NCI-H1436 treated with DMSO at 0.1 percent for 48 hours (cell line): ENCODE data around the gene PIK3CB.
"Not testable (repeated sequence)": the region's sequence is repeated elsewhere in the genome, so short reads cannot be mapped to it uniquely, and the experiment has no call there.

Experiments used
- DNase-seq: peaks from one replicate; lab custom pipeline; 2025; lab: John Stamatoyannopoulos, UW

The PIK3CB gene

GRCh38 chr3:138747225-138747624, 87.5 kb downstream of the PIK3CB start:
- no peak for DNase-seq

- DNase-seq, result no peak
Measured at GRCh38 chr3:138740072-138740471, 94.7 kb downstream of the PIK3CB start.

GRCh38 chr3:138732456-138732855, 102.3 kb downstream of the PIK3CB start:
- DNase-seq, result no peak

- DNase-seq, result no peak
Measured at GRCh38 chr3:138726946-138727730, 107.6 kb downstream of the PIK3CB start.

DNA sequence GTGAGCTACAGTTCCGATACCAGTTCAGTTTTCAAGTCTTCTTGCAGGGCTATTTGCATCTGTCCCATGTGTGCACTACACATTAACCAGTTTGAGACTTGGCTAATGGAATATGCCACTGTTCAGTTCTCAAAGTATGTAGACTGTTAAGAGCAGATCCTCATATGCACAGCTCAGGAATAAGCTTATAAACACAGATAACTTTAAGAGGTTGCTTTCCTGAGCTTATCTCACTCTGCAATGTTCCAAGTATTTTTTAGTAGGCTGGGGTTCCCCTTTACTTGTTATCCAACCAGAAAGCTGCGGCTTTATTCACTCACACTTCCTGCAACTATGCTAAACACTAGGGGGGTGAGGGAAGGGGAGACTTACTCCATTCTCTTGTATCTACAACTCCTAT, 108.7 kb downstream of the PIK3CB start:
- DNase-seq, result not testable (repeated sequence)

DNA sequence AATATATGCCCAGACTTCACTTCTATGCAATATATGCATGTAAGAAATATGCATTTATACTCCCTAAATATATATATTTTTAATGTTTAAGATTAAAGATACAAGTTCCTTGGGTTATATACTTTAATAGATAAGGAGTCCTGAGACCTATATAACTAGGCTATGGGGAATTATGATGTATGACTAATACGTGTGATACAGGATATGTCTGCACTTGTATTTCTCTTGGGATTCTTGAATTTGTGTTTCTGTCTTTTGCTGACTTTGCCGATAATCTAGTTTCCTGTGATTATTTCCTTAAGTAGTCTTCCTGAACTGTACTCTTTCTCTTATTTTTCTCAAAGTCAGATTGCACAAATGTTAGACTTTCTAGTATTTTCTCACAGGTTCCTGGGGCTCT, 109.6 kb downstream of the PIK3CB start:
- no peak for DNase-seq

DNA sequence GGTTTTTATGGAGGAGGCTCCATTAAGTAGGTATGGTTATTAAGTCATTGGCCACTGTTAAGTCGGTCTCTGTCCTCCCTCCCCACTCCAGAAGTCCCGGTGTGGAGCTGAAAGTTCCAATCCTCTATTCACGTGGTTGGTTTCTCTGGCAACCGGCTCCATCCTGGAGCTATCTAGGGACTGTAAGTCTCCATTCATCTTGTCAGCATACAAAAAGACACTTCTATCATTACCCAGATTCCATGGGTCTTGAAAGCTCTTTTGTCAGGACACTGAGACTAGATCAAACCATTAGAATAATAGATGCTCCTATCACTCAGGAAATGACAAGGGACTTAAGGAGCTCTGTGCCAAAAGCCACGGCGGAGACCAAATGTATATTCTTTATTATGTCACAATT, 110.3 kb downstream of the PIK3CB start:
- no peak for DNase-seq

- DNase-seq, result no peak
Measured at GRCh38 chr3:138718849-138719248, 115.9 kb downstream of the PIK3CB start.

DNA sequence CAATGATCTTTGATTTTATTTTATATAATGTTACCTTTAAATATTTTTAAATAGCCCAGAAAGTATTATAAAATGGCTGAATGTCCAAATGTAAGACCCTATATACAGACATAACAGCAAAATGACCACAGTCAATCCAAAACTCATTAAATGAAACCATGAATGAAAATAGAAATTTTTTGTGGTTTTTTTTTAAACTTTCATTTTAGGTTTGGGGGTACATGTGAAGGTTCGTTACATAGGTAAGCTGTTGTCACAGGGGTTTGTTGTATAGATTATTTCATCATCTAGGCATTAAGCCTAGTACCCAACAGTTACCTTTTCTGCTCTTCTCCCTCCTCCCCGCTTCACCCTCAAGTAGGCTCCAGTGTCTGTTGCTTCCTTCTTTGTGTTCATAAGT, 117.4 kb downstream of the PIK3CB start:
- DNase-seq, result no peak

DNA sequence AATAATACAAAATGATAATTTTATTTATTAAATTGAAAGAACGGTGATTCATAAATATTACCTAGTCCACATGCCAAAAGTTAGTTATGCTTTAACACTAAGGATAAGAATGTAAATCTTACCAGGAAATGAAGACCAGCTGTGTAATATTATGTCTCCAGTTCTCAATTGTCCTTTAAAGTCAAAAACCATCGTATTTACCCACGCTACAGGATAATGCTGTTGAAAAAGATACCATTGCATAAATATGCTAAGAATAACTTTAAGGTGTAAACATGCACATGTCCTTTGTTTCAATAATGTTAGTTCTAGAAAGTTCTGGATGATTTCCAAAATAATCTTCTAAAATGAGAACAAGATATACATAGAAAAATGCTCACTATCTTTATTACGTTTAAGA, 122.6 kb downstream of the PIK3CB start:
- no peak for DNase-seq

GRCh38 chr3:138705675-138706074, 129.1 kb downstream of the PIK3CB start:
- no peak for DNase-seq

GRCh38 chr3:138696666-138697370, 137.9 kb downstream of the PIK3CB start:
- no peak for DNase-seq

DNA sequence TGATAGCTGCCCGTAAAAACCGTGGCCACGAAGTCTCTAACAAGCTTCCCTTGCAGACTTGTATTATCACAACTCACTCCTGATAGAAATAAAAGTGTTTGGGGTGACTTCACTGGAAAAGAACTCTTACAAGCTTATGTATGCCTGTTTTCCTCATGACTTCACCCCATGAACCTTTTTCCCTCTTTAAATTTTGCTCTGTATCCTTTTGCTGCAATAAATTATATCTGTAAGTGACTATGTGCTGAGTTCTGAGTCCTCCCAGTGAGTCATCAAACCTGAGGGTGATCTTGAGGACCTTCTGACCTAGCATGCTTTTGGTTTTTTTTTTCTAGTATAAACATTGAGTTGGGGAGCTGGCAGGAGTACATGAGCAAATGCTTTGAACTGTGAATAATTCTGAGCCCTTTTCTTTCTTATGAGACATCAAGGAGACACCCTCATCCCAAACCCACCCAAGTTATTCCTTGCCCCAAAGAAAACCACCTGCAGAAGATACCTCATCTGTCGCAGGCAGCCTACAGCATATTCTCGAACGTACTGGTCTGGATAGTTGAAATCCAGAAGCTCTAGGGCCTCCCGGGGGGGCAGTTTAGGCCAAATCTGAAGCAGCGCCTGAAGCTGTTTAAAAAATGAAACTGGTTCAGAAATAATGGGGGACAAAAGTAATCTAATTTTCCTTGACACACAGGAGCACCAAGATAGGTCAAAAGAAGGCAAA, 140.3 kb downstream of the PIK3CB start:
- DNase-seq, result no peak

DNA sequence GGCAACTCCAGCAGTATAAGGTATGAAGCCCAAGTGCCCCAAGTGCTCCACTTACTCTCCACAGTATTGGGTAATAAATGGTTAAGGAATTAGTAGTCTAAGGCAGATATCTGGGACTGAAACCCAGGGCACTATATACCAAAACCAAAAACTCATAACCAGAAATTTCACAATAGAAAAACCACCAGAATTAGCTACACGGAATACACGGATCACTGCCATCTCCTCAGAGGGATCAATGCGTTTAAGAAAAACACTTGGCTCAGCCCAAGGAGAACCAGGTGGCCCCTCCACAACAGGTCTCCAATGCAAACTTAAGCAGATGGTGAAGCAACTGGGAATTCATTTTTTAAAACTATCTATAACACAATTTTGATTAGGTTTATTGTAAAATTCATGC, 142.6 kb downstream of the PIK3CB start:
- no peak for DNase-seq

- DNase-seq, result no peak
Measured at GRCh38 chr3:138691351-138691750, 143.4 kb downstream of the PIK3CB start.

DNA sequence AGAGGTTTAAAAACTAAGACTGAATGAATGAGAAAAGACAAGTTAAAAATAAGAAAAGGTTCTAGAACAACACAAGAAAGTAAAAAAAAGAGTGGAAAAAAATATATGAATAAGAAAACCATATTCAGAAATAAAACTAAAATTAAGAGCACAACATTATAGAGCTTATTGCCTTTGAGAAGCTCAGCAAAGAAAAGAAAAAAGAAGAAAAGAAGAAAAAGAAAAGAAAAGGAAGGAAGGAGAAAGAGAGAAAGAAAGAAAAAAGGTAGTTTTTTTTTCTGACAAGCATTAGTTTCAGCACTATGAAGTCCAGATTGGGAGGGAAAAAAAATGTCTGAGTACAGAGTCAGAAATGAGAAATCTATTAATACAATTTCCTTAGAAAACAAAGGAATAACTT, 144.7 kb downstream of the PIK3CB start:
- DNase-seq, result no peak

GRCh38 chr3:138688871-138689299, 145.8 kb downstream of the PIK3CB start:
- DNase-seq, result no peak

- no peak for DNase-seq
Measured at GRCh38 chr3:138687236-138687635, 147.5 kb downstream of the PIK3CB start.

DNA sequence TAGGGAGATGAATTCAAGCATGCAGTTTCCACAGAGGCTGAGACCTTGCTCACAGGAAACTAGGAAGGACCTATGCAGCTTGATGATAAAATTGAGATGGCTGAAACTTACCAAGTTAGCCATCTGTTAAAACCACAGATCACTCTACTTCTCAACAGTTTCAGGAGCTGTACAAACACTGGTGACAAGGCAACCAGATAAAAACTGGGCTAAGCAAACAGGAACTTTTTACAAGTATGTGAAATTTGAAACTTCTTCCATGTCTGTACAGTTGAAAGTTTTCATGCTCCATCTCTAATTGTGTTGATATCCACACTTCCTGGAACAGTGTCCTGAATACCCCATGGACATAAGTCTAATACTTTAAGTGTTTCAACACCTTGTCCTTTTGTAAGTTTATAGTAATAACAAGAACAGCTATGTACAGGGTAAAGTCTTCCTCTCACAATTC, 147.9 kb downstream of the PIK3CB start:
- DNase-seq, result no peak

GRCh38 chr3:138684396-138684795, 150.3 kb downstream of the PIK3CB start:
- DNase-seq, result no peak

- DNase-seq, result no peak
Measured at GRCh38 chr3:138682648-138683047, 152.1 kb downstream of the PIK3CB start.

DNA sequence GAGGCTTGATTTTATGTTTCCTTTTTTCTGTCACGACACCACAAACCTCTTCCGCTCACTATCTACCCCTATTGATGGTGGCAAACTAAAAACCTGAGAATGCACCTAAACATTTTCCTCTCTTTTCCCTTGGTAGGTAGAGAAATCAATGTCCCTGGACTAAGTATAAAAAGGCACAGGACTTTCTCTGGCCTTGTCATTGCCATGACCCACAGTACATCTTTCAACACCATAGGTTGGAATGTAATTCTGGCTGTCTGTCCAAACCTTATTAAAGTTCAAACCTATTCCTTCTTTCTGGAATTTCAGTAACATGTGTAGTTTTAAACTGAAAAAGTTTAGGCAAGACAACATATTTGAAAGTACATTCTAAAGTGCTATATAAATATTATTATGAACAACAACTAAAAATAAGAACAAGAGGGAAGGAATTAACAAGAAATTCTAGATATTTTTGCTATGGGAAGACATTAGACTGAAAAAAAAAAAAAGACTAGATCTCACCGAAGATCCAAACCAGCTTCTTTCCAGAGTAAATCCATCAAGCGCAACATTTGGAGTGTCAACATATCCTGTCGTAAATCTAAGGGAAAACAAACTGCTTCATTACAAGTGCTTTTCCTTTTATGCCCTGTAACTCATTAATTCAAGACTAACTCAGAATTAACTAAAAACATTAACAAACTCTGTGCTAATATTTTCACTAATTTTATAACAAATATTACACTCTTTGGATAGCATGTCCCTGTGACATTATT, 153.1 kb downstream of the PIK3CB start:
- DNase-seq, result no peak
